ENCODE measurements around the gene ERN2.

GRCh38 chr16:23706439-23706838 lies 6.6 kb downstream of the ERN2 start:
- TF ChIP-seq, protein P1, sequence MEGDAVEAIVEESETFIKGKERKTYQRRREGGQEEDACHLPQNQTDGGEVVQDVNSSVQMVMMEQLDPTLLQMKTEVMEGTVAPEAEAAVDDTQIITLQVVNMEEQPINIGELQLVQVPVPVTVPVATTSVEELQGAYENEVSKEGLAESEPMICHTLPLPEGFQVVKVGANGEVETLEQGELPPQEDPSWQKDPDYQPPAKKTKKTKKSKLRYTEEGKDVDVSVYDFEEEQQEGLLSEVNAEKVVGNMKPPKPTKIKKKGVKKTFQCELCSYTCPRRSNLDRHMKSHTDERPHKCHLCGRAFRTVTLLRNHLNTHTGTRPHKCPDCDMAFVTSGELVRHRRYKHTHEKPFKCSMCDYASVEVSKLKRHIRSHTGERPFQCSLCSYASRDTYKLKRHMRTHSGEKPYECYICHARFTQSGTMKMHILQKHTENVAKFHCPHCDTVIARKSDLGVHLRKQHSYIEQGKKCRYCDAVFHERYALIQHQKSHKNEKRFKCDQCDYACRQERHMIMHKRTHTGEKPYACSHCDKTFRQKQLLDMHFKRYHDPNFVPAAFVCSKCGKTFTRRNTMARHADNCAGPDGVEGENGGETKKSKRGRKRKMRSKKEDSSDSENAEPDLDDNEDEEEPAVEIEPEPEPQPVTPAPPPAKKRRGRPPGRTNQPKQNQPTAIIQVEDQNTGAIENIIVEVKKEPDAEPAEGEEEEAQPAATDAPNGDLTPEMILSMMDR (IDR thresholded peaks at IDR 0.05) = no peak
- TF ChIP-seq POLR2A (IDR thresholded peaks at IDR 0.05) = no peak

Measured in Peyer's patch (tissue), 4 donors.